HCT116 (cell line): ENCODE data around the gene ACBD6. TPM values are rescaled to one million over a fixed set of nuclear protein-coding genes. Genes with fewer than 3 reads are reported as not detected.
A peak's percentile ranks its signal among the peaks of the same experiment; 100 is the strongest.

Source experiments
- ATAC-seq: fragments of 200-7000 bp; cut with Tn5 transposase; 2 replicates; pipeline ENCODE4 v1.9.1; 2020; ENCODE audit warnings: mild to moderate bottlenecking, moderate library complexity
- Bru-seq: library from RNA; stranded (reverse); fragments of 400-500 nt; gene quantifications from one replicate; lab custom pipeline; 2021; lab: Mats Ljungman, UMichigan
- BruChase-seq, 2 experiments: library from RNA; stranded (reverse); fragments of 400-500 nt; gene quantifications; one replicate each; lab custom pipeline; 2021; lab: Mats Ljungman, UMichigan
- BruUV-seq: library from RNA; stranded (reverse); fragments of 400-500 nt; replicated peaks from 2 replicates; lab custom pipeline; 2021; lab: Mats Ljungman, UMichigan
- CTCF ChIA-PET: fragments of 300-600 bp; sonication (Branson Sonifier 250); formaldehyde crosslinking; loops from one replicate; lab custom pipeline; 2021; ENCODE audit warnings: antibody characterized with exemption; lab: Charles Lee
- POLR2A ChIA-PET: fragments of 300-600, 350-600 bp; sonication (Branson Sonifier 250); formaldehyde crosslinking; loops from one replicate; lab custom pipeline; 2021; ENCODE audit warnings: antibody characterized with exemption; lab: Charles Lee
- RAD21 ChIA-PET, 2 experiments: fragments of 300-600 bp; sonication (Branson Sonifier 250); formaldehyde crosslinking; loops; one replicate each; lab custom pipeline; 2023; ENCODE audit warnings: low total read pairs in 2 of 2; ENCODE audit not compliant: uncharacterized antibody in 2 of 2, unreplicated experiment in 2 of 2, low non-redundant PET in 1 of 2; lab: Charles Lee
- DNase-seq: peaks from one replicate; pipeline ENCODE4 v3.0.0-alpha.2; 2010; ENCODE audit warnings: low read depth, low spot score
- H2AFZ ChIP-seq: fragments of 200-600 bp; shearing (Covaris generic), sonication (generic); 2 replicates; pipeline ENCODE4 v1.6.1; 2017; ENCODE audit warnings: low read depth, mixed run types, mixed read lengths, antibody characterized with exemption, low read length; ENCODE audit not compliant: poor library complexity, severe bottlenecking
- H3K27ac ChIP-seq: 2 replicates; pipeline ENCODE4 v1.5.1; 2012; ENCODE audit warnings: low read depth, low read length
- H3K27me3 ChIP-seq: fragments of 200-600 bp; sonication (generic); 2 replicates; pipeline ENCODE4 v1.6.1; 2016; ENCODE audit warnings: mixed run types, low read length, mixed read lengths; ENCODE audit not compliant: insufficient read depth
- H3K36me3 ChIP-seq, 2 experiments: fragments of 200-500 bp in 1 of 2; fragments of 200-600 bp in 1 of 2; sonication (Bioruptor generic) in 1 of 2; sonication (generic) in 1 of 2; 2 replicates each; pipeline versions ENCODE4 v1.5.1 to v1.6.1; 2014 to 2016; ENCODE audit warnings: low read length in 2 of 2, inconsistent platforms in 1 of 2, mixed read lengths in 1 of 2, mixed run types in 1 of 2; ENCODE audit not compliant: insufficient read depth in 2 of 2, control insufficient read depth in 1 of 2
- H3K4me1 ChIP-seq, 2 experiments: fragments of 200-600 bp in 1 of 2; sonication (generic) in 1 of 2; 2 replicates each; pipeline versions ENCODE4 v1.5.1 to v1.6.1; 2012 to 2017; ENCODE audit warnings: low read length in 2 of 2, inconsistent platforms in 1 of 2, mild to moderate bottlenecking in 1 of 2, mixed read lengths in 1 of 2, mixed run types in 1 of 2, moderate library complexity in 1 of 2; ENCODE audit not compliant: insufficient read depth in 2 of 2, control insufficient read depth in 1 of 2
- H3K4me2 ChIP-seq: fragments of 200-600 bp; sonication (generic); 2 replicates; pipeline ENCODE4 v1.6.1; 2017; ENCODE audit warnings: mixed run types, low read length, mixed read lengths
- H3K4me3 ChIP-seq, 2 experiments: fragments of 200-600 bp in 1 of 2; sonication (generic) in 1 of 2; replicated peaks in 1 of 2; 2 replicates each; pipeline ENCODE4 v1.5.1; 2011 to 2016; ENCODE audit warnings: low read length in 2 of 2, control low read depth in 1 of 2, low read depth in 1 of 2, mild to moderate bottlenecking in 1 of 2, mixed read lengths in 1 of 2, mixed run types in 1 of 2
- H3K79me2 ChIP-seq: fragments of 200-600 bp; sonication (generic); 2 replicates; pipeline ENCODE4 v1.6.1; 2017; ENCODE audit warnings: mild to moderate bottlenecking, mixed run types, low read length, moderate library complexity, mixed read lengths; ENCODE audit not compliant: insufficient read depth
- H3K9ac ChIP-seq: fragments of 200-600 bp; sonication (generic); 2 replicates; pipeline ENCODE4 v1.6.1; 2016; ENCODE audit warnings: low read length, mixed read lengths
- H3K9me2 ChIP-seq: fragments of 200-600 bp; sonication (generic), shearing (Covaris generic); 2 replicates; pipeline ENCODE4 v1.6.1; 2017; ENCODE audit warnings: mixed run types, mild to moderate bottlenecking, moderate library complexity; ENCODE audit not compliant: insufficient read depth
- H3K9me3 ChIP-seq, 2 experiments: fragments of 200-500 bp in 1 of 2; fragments of 200-600 bp in 1 of 2; sonication (Bioruptor generic) in 1 of 2; sonication (generic) in 1 of 2; 2 replicates each; pipeline ENCODE4 v1.6.1; 2014 to 2017; ENCODE audit warnings: low read length in 2 of 2, mixed read lengths in 2 of 2, inconsistent platforms in 1 of 2, low read depth in 1 of 2, mild to moderate bottlenecking in 1 of 2, mixed run types in 1 of 2, moderate library complexity in 1 of 2; ENCODE audit not compliant: control insufficient read depth in 1 of 2, insufficient read depth in 1 of 2
- H4K20me1 ChIP-seq: fragments of 200-600 bp; sonication (generic), shearing (Covaris generic); 2 replicates; pipeline ENCODE4 v1.6.1; 2017; ENCODE audit warnings: mixed run types, mild to moderate bottlenecking, moderate library complexity; ENCODE audit not compliant: insufficient read depth
- ATF3 ChIP-seq: IDR thresholded peaks from 2 replicates; pipeline ENCODE4 v1.6.1; 2012
- CBX3 ChIP-seq: IDR thresholded peaks from 2 replicates; pipeline ENCODE4 v1.6.1; 2012; ENCODE audit warnings: low read depth
- EGR1 ChIP-seq: IDR thresholded peaks from 2 replicates; pipeline ENCODE4 v1.6.1; 2012; ENCODE audit warnings: low read depth
- ELF1 ChIP-seq: IDR thresholded peaks from 2 replicates; pipeline ENCODE4 v1.6.1; 2012; ENCODE audit warnings: low read depth, borderline replicate concordance
- EZH2 ChIP-seq: fragments of 200-600 bp; sonication (generic); IDR thresholded peaks from 2 replicates; pipeline ENCODE4 v1.6.1; 2017; ENCODE audit warnings: antibody characterized with exemption, mixed run types
- EZH2phosphoT487 ChIP-seq: fragments of 200-600 bp; IDR thresholded peaks from 2 replicates; pipeline ENCODE4 v1.6.1; 2018; ENCODE audit warnings: antibody characterized with exemption, borderline replicate concordance
- FOSL1 ChIP-seq: IDR thresholded peaks from 2 replicates; pipeline ENCODE4 v1.6.1; 2012; ENCODE audit warnings: low read depth
- JUND ChIP-seq: IDR thresholded peaks from 2 replicates; pipeline ENCODE4 v1.6.1; 2012
- MAX ChIP-seq: IDR thresholded peaks from 2 replicates; pipeline ENCODE4 v1.6.1; 2012
- POLR2A ChIP-seq: IDR thresholded peaks from 2 replicates; pipeline ENCODE4 v1.7.0; 2011; ENCODE audit warnings: borderline replicate concordance; ENCODE audit not compliant: insufficient read depth, insufficient read length; ENCODE audit errors: extremely low read depth
- RAD21 ChIP-seq: IDR thresholded peaks from 2 replicates; pipeline ENCODE4 v1.6.1; 2012; ENCODE audit warnings: low read depth, mild to moderate bottlenecking
- SP1 ChIP-seq: IDR thresholded peaks from 2 replicates; pipeline ENCODE4 v1.6.1; 2012; ENCODE audit warnings: low read depth
- SRF ChIP-seq: IDR thresholded peaks from 2 replicates; pipeline ENCODE4 v1.6.1; 2012; ENCODE audit warnings: low read depth
- TCF7L2 ChIP-seq: IDR thresholded peaks from 2 replicates; pipeline ENCODE4 v1.7.0; 2011; ENCODE audit warnings: borderline replicate concordance, inconsistent platforms; ENCODE audit not compliant: insufficient read depth, insufficient read length; ENCODE audit errors: extremely low read depth
- YY1 ChIP-seq: IDR thresholded peaks from 2 replicates; pipeline ENCODE4 v1.6.1; 2011; ENCODE audit warnings: low read length, low read depth, moderate library complexity, mild to moderate bottlenecking; ENCODE audit not compliant: insufficient replicate concordance; ENCODE audit errors: extremely low read depth
- ZBTB33 ChIP-seq: IDR thresholded peaks from 2 replicates; pipeline ENCODE4 v1.6.1; 2011; ENCODE audit warnings: mild to moderate bottlenecking, low read length, moderate library complexity; ENCODE audit not compliant: insufficient replicate concordance; ENCODE audit errors: extremely low read depth
- ZFX ChIP-seq: fragments of 450-650 bp; IDR thresholded peaks from 2 replicates; pipeline ENCODE4 v1.6.1; 2017
- ZNF274 ChIP-seq: fragments of 200-500 bp; sonication (Bioruptor generic); IDR thresholded peaks from 2 replicates; pipeline ENCODE4 v1.6.1; 2014; ENCODE audit warnings: mild to moderate bottlenecking, low read depth, low read length, inconsistent platforms
- intact Hi-C: fragments of 100-400 bp; cut with micrococcal nuclease; formaldehyde crosslinking; loops from 2 replicates; pipeline ENCODE4 v1.10.0; 2022
- long read RNA-seq: library from polyadenylated mRNA; unstranded; transcript quantifications from one replicate; pipeline ENCODE4 v2.0.0, GENCODE V29; 2021; ENCODE audit not compliant: unreplicated experiment
- polyA plus RNA-seq: library from polyadenylated mRNA; unstranded; fragments of >200 nt; gene quantifications from 2 replicates; pipeline ENCODE4 v1.2.1, GENCODE V29; 2012; ENCODE audit warnings: missing spikeins
- total RNA-seq: library from RNA; stranded (reverse); gene quantifications from one replicate; pipeline ENCODE4 v1.2.1, GENCODE V29; 2021; ENCODE audit not compliant: unreplicated experiment
- TF ChIP-seq, protein P1 (sequence below), 3 experiments: fragments of 200-600 bp in 1 of 3; sonication (generic) in 1 of 3; IDR thresholded peaks in 2 of 3; conservative IDR thresholded peaks in 1 of 3; 2 replicates each; pipeline ENCODE4 v1.5.1; 2012 to 2017; ENCODE audit warnings: low read depth in 2 of 3, low read length in 2 of 3, antibody characterized with exemption in 1 of 3, borderline replicate concordance in 1 of 3, control low read depth in 1 of 3, mild to moderate bottlenecking in 1 of 3, mixed read lengths in 1 of 3, mixed run types in 1 of 3, moderate library complexity in 1 of 3; ENCODE audit not compliant: insufficient read depth in 1 of 3

ACBD6 gene, protein sequence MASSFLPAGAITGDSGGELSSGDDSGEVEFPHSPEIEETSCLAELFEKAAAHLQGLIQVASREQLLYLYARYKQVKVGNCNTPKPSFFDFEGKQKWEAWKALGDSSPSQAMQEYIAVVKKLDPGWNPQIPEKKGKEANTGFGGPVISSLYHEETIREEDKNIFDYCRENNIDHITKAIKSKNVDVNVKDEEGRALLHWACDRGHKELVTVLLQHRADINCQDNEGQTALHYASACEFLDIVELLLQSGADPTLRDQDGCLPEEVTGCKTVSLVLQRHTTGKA
- total RNA-seq (43.2 TPM), Bru-seq, nascent RNA (percentile 89 among the genes with signal in this experiment), BruChase-seq, experiment 1, labeled RNA remaining after a 6-hour chase (percentile 60 among the genes with signal in this experiment), BruChase-seq, experiment 2, labeled RNA remaining after a 2-hour chase (percentile 71 among the genes with signal in this experiment)
- polyA plus RNA-seq: 49.7 and 54.4 TPM in 2 replicates
- long read RNA-seq, transcript ACBD6-201 (8 exons, 1,670 nt): major isoform, 63 of 80 reads
- long read RNA-seq, partial matches to known transcripts: 12 of 80 reads
- long read RNA-seq, other reads (novel, unspliced or antisense): 5 of 80 reads

GRCh38 chr1:180502361-180503279, at the start of gene ACBD6:
Gene ACBD6, minus strand, starts transcription at chr1:180502577. Its CDS starts 311 bp downstream, at chr1:180502266.
- H3K27ac ChIP-seq: peak within 1 kb of the TSS; percentile 71
- no peaks in the 10 kb centered on the region for H3K27me3 ChIP-seq
- H3K9me2 ChIP-seq: no peaks in the 10 kb centered on the region
- H3K4me2 ChIP-seq: peak within 1 kb of the TSS; percentile 84
- H3K4me1 ChIP-seq: peaks cover 7 to 28% of the 10 kb centered on the region in 2 experiments; a peak in 3 of 4 replicates
- peak within 1 kb of the TSS; percentile 92 for H3K4me3 ChIP-seq
- H4K20me1 ChIP-seq: no peaks in the 10 kb centered on the region
- peak within 1 kb of the TSS; percentile 93 for H3K9ac ChIP-seq
- intact Hi-C loops: loop anchor here (5.0 kb wide), 1 partner anchor 520 kb away; the partner anchor contains the start of gene STX6
- no peaks in the 10 kb centered on the region for H3K9me3 ChIP-seq
- CTCF ChIA-PET: interaction anchor here (1.0 to 2.5 kb wide), 5 partner anchors 13 to 797 kb away, joined by 3 to 9 read pairs (median 4); no protein-coding TSS in a partner anchor
- peak; percentile 74 for DNase-seq
- TSS peak; percentile 71 for BruUV-seq
- ATAC-seq: peak; percentile 87
- peak within 1 kb of the TSS; percentile 90 for H2AFZ ChIP-seq
- POLR2A ChIA-PET: interaction anchor here (0.8 to 1.4 kb wide), 5 partner anchors 9 to 620 kb away, joined by 3 to 4 read pairs (median 3); partner anchors contain the start of gene TOR1AIP1
- no peaks in the 10 kb centered on the region; a peak in 1 of 4 replicates for H3K36me3 ChIP-seq
- RAD21 ChIA-PET: no interaction called here
- peaks cover 46% of the 10 kb centered on the region for H3K79me2 ChIP-seq
- TF ChIP-seq EGR1 (peak; percentile 45; the same call in 1 of the 2 replicates), ZNF274 (no peak), POLR2A (peak; percentile 65), MAX (peak; percentile 97), EZH2phosphoT487 (no peak), ATF3 (no peak), ZBTB33 (no peak), ZFX (peak; percentile 98), RAD21 (no peak), JUND (peak; percentile 12; the same call in 1 of the 2 replicates), FOSL1 (no peak), YY1 (peak; percentile 72), CBX3 (peak; percentile 93; the same call in 1 of the 2 replicates), SP1 (peak; percentile 59), TCF7L2 (peak; percentile 61), ELF1 (no peak), EZH2 (no peak), SRF (no peak)
- TF ChIP-seq, protein P1, sequence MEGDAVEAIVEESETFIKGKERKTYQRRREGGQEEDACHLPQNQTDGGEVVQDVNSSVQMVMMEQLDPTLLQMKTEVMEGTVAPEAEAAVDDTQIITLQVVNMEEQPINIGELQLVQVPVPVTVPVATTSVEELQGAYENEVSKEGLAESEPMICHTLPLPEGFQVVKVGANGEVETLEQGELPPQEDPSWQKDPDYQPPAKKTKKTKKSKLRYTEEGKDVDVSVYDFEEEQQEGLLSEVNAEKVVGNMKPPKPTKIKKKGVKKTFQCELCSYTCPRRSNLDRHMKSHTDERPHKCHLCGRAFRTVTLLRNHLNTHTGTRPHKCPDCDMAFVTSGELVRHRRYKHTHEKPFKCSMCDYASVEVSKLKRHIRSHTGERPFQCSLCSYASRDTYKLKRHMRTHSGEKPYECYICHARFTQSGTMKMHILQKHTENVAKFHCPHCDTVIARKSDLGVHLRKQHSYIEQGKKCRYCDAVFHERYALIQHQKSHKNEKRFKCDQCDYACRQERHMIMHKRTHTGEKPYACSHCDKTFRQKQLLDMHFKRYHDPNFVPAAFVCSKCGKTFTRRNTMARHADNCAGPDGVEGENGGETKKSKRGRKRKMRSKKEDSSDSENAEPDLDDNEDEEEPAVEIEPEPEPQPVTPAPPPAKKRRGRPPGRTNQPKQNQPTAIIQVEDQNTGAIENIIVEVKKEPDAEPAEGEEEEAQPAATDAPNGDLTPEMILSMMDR (IDR thresholded peaks at IDR 0.05 in 2 of 3, conservative IDR thresholded peaks at IDR 0.05 in 1 of 3; ENCODE audit: borderline replicate concordance in 1 of 3, insufficient read depth in 1 of 3, low read depth in 2 of 3, low read length in 2 of 3): peak in 2 of 3 experiments; percentile 8 to 12; a peak in 1 of 6 replicates
